Progenitor cell of endocrine pancreas (in vitro differentiated cells): ENCODE measurements around the gene CCDC81. TPM values are rescaled to one million over a fixed set of nuclear protein-coding genes. Genes with fewer than 3 reads are reported as not detected.
"Not testable (repeated sequence)": the region's sequence is repeated elsewhere in the genome, so short reads cannot be mapped to it uniquely, and the experiment has no call there.

Source experiments
- DNase-seq: peaks from one replicate; pipeline ENCODE4 v3.0.0; 2021; ENCODE audit warnings: low spot score; ENCODE audit not compliant: unreplicated experiment
- H3K27ac Mint-ChIP-seq: 2 replicates; pipeline ENCODE4 v1.8.0; 2021; ENCODE audit warnings: mild to moderate bottlenecking, moderate library complexity, mixed read lengths
- H3K27me3 Mint-ChIP-seq: 2 replicates; pipeline ENCODE4 v1.8.0; 2021; ENCODE audit warnings: mixed read lengths
- H3K36me3 Mint-ChIP-seq: 2 replicates; pipeline ENCODE4 v1.8.0; 2022; ENCODE audit warnings: mixed read lengths; ENCODE audit not compliant: insufficient read depth
- H3K4me1 Mint-ChIP-seq: 2 replicates; pipeline ENCODE4 v1.8.0; 2021; ENCODE audit warnings: low read depth, mixed read lengths
- H3K4me3 Mint-ChIP-seq: 2 replicates; pipeline ENCODE4 v1.8.0; 2021; ENCODE audit warnings: low read depth, mild to moderate bottlenecking, moderate library complexity, mixed read lengths
- H3K9me3 Mint-ChIP-seq: 2 replicates; pipeline ENCODE4 v1.8.0; 2021; ENCODE audit warnings: low read depth, mixed read lengths
- CTCF ChIP-seq: fragments of 200-600 bp; sonication (generic); IDR thresholded peaks from one replicate; pipeline ENCODE4 v1.5.0; 2021; ENCODE audit warnings: antibody characterized with exemption, mild to moderate bottlenecking; ENCODE audit not compliant: unreplicated experiment
- total RNA-seq: library from RNA; stranded (reverse); gene quantifications from 2 replicates; pipeline ENCODE4 v1.2.1, GENCODE V29; 2021

The CCDC81 gene
- total RNA-seq, 1 donor from 2014 or later = 1.3 TPM

- no peak overlapping the region for H3K4me3 Mint-ChIP-seq
- peaks cover 2% of the 10 kb centered on the region for H3K27me3 Mint-ChIP-seq
- H3K9me3 Mint-ChIP-seq = no peaks in the 10 kb centered on the region
- peaks cover 13% of the 10 kb centered on the region for H3K4me1 Mint-ChIP-seq
- peaks cover 2% of the 10 kb centered on the region for H3K36me3 Mint-ChIP-seq
- TF ChIP-seq CTCF = no peak
- no peak overlapping the region for H3K27ac Mint-ChIP-seq
- DNase-seq = no peak
Observed at GRCh38 chr11:86355256-86355655, 19.4 kb upstream of the CCDC81 start.

- not testable (repeated sequence) for H3K36me3 Mint-ChIP-seq, DNase-seq, H3K4me3 Mint-ChIP-seq, H3K27ac Mint-ChIP-seq, H3K9me3 Mint-ChIP-seq, H3K27me3 Mint-ChIP-seq
- peaks cover 13% of the 10 kb centered on the region for H3K4me1 Mint-ChIP-seq
Observed at GRCh38 chr11:86357412-86357811, 17.3 kb upstream of the CCDC81 start.

GRCh38 chr11:86358720-86359119 lies 16.0 kb upstream of the CCDC81 start:
- no peak for TF ChIP-seq CTCF
- peaks cover 5% of the 10 kb centered on the region for H3K9me3 Mint-ChIP-seq
- no peak for DNase-seq
- no peaks in the 10 kb centered on the region for H3K36me3 Mint-ChIP-seq
- peaks cover 2% of the 10 kb centered on the region for H3K27me3 Mint-ChIP-seq
- H3K4me3 Mint-ChIP-seq = no peak overlapping the region
- no peak overlapping the region for H3K27ac Mint-ChIP-seq
- peaks cover 13% of the 10 kb centered on the region for H3K4me1 Mint-ChIP-seq

- Mint-ChIP-seq H3K9me3 (peaks cover 10% of the 10 kb centered on the region), H3K4me1 (peaks cover 13% of the 10 kb centered on the region), H3K27me3 (peaks cover 2% of the 10 kb centered on the region), H3K36me3 (no peaks in the 10 kb centered on the region), H3K27ac (no peak overlapping the region), H3K4me3 (no peak overlapping the region)
- DNase-seq = no peak
- TF ChIP-seq CTCF = peak; percentile 24
Observed at GRCh38 chr11:86360775-86361395, 13.8 kb upstream of the CCDC81 start.

GRCh38 chr11:86363424-86363823 lies 11.3 kb upstream of the CCDC81 start:
- H3K27me3 Mint-ChIP-seq = no peaks in the 10 kb centered on the region
- peaks cover 8% of the 10 kb centered on the region for H3K4me1 Mint-ChIP-seq
- no peak for DNase-seq
- peaks cover 10% of the 10 kb centered on the region for H3K9me3 Mint-ChIP-seq
- no peak overlapping the region for H3K4me3 Mint-ChIP-seq
- no peaks in the 10 kb centered on the region for H3K36me3 Mint-ChIP-seq
- TF ChIP-seq CTCF = no peak
- H3K27ac Mint-ChIP-seq = no peak overlapping the region

- no peaks in the 10 kb centered on the region for H3K36me3 Mint-ChIP-seq
- no peaks in the 10 kb centered on the region for H3K27me3 Mint-ChIP-seq
- peaks cover 13% of the 10 kb centered on the region for H3K9me3 Mint-ChIP-seq
- no peak for TF ChIP-seq CTCF
- no peak overlapping the region for H3K4me3 Mint-ChIP-seq
- peaks cover 1% of the 10 kb centered on the region for H3K4me1 Mint-ChIP-seq
- DNase-seq = no peak
- no peak overlapping the region for H3K27ac Mint-ChIP-seq
Observed at GRCh38 chr11:86365546-86365945, 9.1 kb upstream of the CCDC81 start.
